Islet of Langerhans (tissue), 1 donor: Measurements from ENCODE around the gene LDLRAD2.

ENCODE experiments used
- FAIRE-seq: peaks from one replicate; lab custom pipeline; 2011; peaks lifted over from hg19 to GRCh38; lab: Jason Lieb, UNC

The LDLRAD2 gene

GRCh38 chr1:21843996-21844395 is 31.9 kb downstream of the LDLRAD2 start:
- no peak for FAIRE-seq

GRCh38 chr1:21845646-21846641 is 33.9 kb downstream of the LDLRAD2 start:
- no peak for FAIRE-seq

GRCh38 chr1:21847223-21848205 is 35.4 kb downstream of the LDLRAD2 start:
- FAIRE-seq: no peak

- no peak for FAIRE-seq
Measured at GRCh38 chr1:21848524-21849174, 36.6 kb downstream of the LDLRAD2 start.

- no peak for FAIRE-seq
Measured at GRCh38 chr1:21849909-21850576, 38.0 kb downstream of the LDLRAD2 start.

GRCh38 chr1:21851430-21852250 is 39.6 kb downstream of the LDLRAD2 start:
- no peak for FAIRE-seq

- FAIRE-seq: no peak
Measured at GRCh38 chr1:21852282-21853130, 40.4 kb downstream of the LDLRAD2 start.

- no peak for FAIRE-seq
Measured at GRCh38 chr1:21853131-21853427, 41.0 kb downstream of the LDLRAD2 start.

GRCh38 chr1:21854090-21854750 is 42.2 kb downstream of the LDLRAD2 start:
- FAIRE-seq: no peak

- no peak for FAIRE-seq
Measured at GRCh38 chr1:21854751-21855131, 42.7 kb downstream of the LDLRAD2 start.

GRCh38 chr1:21855257-21856096 is 43.4 kb downstream of the LDLRAD2 start:
- no peak for FAIRE-seq

- FAIRE-seq: no peak
Measured at GRCh38 chr1:21857142-21857839, 45.2 kb downstream of the LDLRAD2 start.

GRCh38 chr1:21857840-21858670 is 46.0 kb downstream of the LDLRAD2 start:
- no peak for FAIRE-seq

GRCh38 chr1:21859669-21860179 is 47.7 kb downstream of the LDLRAD2 start:
- FAIRE-seq: no peak

GRCh38 chr1:21860971-21861370 is 48.9 kb downstream of the LDLRAD2 start:
- no peak for FAIRE-seq

GRCh38 chr1:21861602-21862429 is 49.8 kb downstream of the LDLRAD2 start:
- no peak for FAIRE-seq
